ENCODE measurements around the gene SHD.
"Not testable (repeated sequence)": the region's sequence is repeated elsewhere in the genome, so short reads cannot be mapped to it uniquely, and the experiment has no call there.

The SHD gene

GRCh38 chr19:4322942-4323665, 44.0 kb downstream of the SHD start:
- Histone ChIP-seq H3K9ac (ENCODE audit: low read depth, low read length) (no peak overlapping the region), H3K27me3 (ENCODE audit: control insufficient read depth, insufficient read depth, low read length) (peaks cover 6% of the 10 kb centered on the region), H3K36me3 (ENCODE audit: insufficient read depth, low read length) (no peaks in the 10 kb centered on the region), H3K4me3 (ENCODE audit: low read length) (no peak overlapping the region), H3K4me1 (ENCODE audit: control insufficient read depth, insufficient read depth, low read length) (peaks cover 11% of the 10 kb centered on the region), H3K9me3 (replicated peaks; ENCODE audit: low read length) (no peaks in the 10 kb centered on the region), H3K4me2 (ENCODE audit: low read length) (no peak overlapping the region)

- H3K27me3 ChIP-seq (ENCODE audit: control insufficient read depth, insufficient read depth, low read length): peaks cover 6% of the 10 kb centered on the region
- no peak overlapping the region for H3K9ac ChIP-seq (ENCODE audit: low read depth, low read length)
- H3K36me3 ChIP-seq (ENCODE audit: insufficient read depth, low read length): no peaks in the 10 kb centered on the region
- peaks cover 13% of the 10 kb centered on the region for H3K4me1 ChIP-seq (ENCODE audit: control insufficient read depth, insufficient read depth, low read length)
- no peak overlapping the region for H3K4me3 ChIP-seq (ENCODE audit: low read length)
- no peak overlapping the region for H3K4me2 ChIP-seq (ENCODE audit: low read length)
- no peaks in the 10 kb centered on the region for H3K9me3 ChIP-seq (replicated peaks; ENCODE audit: low read length)
Observed at GRCh38 chr19:4323692-4324091, 44.6 kb downstream of the SHD start.

- Histone ChIP-seq H3K27me3 (ENCODE audit: control insufficient read depth, insufficient read depth, low read length) (peaks cover 6% of the 10 kb centered on the region), H3K4me2 (ENCODE audit: low read length) (no peak overlapping the region), H3K36me3 (ENCODE audit: insufficient read depth, low read length) (no peaks in the 10 kb centered on the region), H3K4me3 (ENCODE audit: low read length) (no peak overlapping the region), H3K9ac (ENCODE audit: low read depth, low read length) (no peak overlapping the region), H3K9me3 (replicated peaks; ENCODE audit: low read length) (no peaks in the 10 kb centered on the region), H3K4me1 (ENCODE audit: control insufficient read depth, insufficient read depth, low read length) (peaks cover 15% of the 10 kb centered on the region)
Observed at GRCh38 chr19:4324228-4324627, 45.2 kb downstream of the SHD start.

GRCh38 chr19:4326215-4326836, 47.3 kb downstream of the SHD start:
- Histone ChIP-seq H3K9me3 (replicated peaks; ENCODE audit: low read length) (no peaks in the 10 kb centered on the region), H3K9ac (ENCODE audit: low read depth, low read length) (no peak overlapping the region), H3K4me1 (ENCODE audit: control insufficient read depth, insufficient read depth, low read length) (peaks cover 15% of the 10 kb centered on the region), H3K36me3 (ENCODE audit: insufficient read depth, low read length) (no peaks in the 10 kb centered on the region), H3K4me2 (ENCODE audit: low read length) (no peak overlapping the region), H3K4me3 (ENCODE audit: low read length) (no peak overlapping the region), H3K27me3 (ENCODE audit: control insufficient read depth, insufficient read depth, low read length) (peaks cover 6% of the 10 kb centered on the region)

GRCh38 chr19:4326837-4327251, 47.8 kb downstream of the SHD start:
- peaks cover 15% of the 10 kb centered on the region for H3K4me1 ChIP-seq (ENCODE audit: control insufficient read depth, insufficient read depth, low read length)
- H3K4me3 ChIP-seq (ENCODE audit: low read length): no peak overlapping the region
- no peaks in the 10 kb centered on the region for H3K36me3 ChIP-seq (ENCODE audit: insufficient read depth, low read length)
- no peaks in the 10 kb centered on the region for H3K9me3 ChIP-seq (replicated peaks; ENCODE audit: low read length)
- peak overlapping the region; percentile 65 for H3K4me2 ChIP-seq (ENCODE audit: low read length)
- H3K27me3 ChIP-seq (ENCODE audit: control insufficient read depth, insufficient read depth, low read length): peaks cover 6% of the 10 kb centered on the region
- H3K9ac ChIP-seq (ENCODE audit: low read depth, low read length): no peak overlapping the region

DNA sequence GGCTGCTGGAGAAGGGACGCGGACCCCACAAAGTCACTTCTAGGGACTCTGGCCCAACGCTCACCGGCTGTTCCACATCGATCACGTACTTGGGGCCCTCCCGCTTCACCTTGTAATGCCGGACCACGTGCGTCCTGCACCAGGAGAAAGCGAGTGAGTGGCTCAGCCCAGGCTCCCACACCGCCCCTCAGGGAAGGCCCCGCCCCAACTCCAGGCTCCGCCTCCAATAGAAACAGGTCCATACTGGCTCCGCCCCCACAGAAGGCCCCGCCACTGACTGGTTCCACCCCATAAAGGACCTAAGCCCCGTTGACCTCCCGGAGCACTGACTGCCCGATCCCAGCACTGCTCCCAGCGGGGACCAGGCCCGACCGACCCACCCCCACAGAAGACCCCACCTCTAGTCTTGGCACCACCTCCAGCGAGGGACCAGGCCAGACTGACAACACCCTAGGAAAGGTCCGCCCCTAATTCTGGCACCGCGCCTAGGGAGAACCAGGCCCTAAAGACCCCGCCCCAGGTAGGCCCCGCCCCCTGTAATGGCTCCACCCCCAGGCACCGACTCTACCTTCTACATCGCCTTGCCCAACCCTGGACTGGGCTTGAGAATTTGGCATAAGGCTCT, 48.3 kb downstream of the SHD start:
- no peaks in the 10 kb centered on the region for H3K36me3 ChIP-seq (ENCODE audit: insufficient read depth, low read length)
- H3K27me3 ChIP-seq (ENCODE audit: control insufficient read depth, insufficient read depth, low read length): peaks cover 6% of the 10 kb centered on the region
- H3K9me3 ChIP-seq (replicated peaks; ENCODE audit: low read length): no peaks in the 10 kb centered on the region
- peak overlapping the region; percentile 39 for H3K4me3 ChIP-seq (ENCODE audit: low read length)
- H3K9ac ChIP-seq (ENCODE audit: low read depth, low read length): no peak overlapping the region
- peaks cover 15% of the 10 kb centered on the region for H3K4me1 ChIP-seq (ENCODE audit: control insufficient read depth, insufficient read depth, low read length)
- peak overlapping the region; percentile 65 for H3K4me2 ChIP-seq (ENCODE audit: low read length)

GRCh38 chr19:4327877-4328242, 48.8 kb downstream of the SHD start:
- H3K9me3 ChIP-seq (replicated peaks; ENCODE audit: low read length): no peaks in the 10 kb centered on the region
- H3K27me3 ChIP-seq (ENCODE audit: control insufficient read depth, insufficient read depth, low read length): peaks cover 6% of the 10 kb centered on the region
- no peaks in the 10 kb centered on the region for H3K36me3 ChIP-seq (ENCODE audit: insufficient read depth, low read length)
- peaks cover 15% of the 10 kb centered on the region for H3K4me1 ChIP-seq (ENCODE audit: control insufficient read depth, insufficient read depth, low read length)
- no peak overlapping the region for H3K4me2 ChIP-seq (ENCODE audit: low read length)
- no peak overlapping the region for H3K9ac ChIP-seq (ENCODE audit: low read depth, low read length)
- peak overlapping the region; percentile 39 for H3K4me3 ChIP-seq (ENCODE audit: low read length)

DNA sequence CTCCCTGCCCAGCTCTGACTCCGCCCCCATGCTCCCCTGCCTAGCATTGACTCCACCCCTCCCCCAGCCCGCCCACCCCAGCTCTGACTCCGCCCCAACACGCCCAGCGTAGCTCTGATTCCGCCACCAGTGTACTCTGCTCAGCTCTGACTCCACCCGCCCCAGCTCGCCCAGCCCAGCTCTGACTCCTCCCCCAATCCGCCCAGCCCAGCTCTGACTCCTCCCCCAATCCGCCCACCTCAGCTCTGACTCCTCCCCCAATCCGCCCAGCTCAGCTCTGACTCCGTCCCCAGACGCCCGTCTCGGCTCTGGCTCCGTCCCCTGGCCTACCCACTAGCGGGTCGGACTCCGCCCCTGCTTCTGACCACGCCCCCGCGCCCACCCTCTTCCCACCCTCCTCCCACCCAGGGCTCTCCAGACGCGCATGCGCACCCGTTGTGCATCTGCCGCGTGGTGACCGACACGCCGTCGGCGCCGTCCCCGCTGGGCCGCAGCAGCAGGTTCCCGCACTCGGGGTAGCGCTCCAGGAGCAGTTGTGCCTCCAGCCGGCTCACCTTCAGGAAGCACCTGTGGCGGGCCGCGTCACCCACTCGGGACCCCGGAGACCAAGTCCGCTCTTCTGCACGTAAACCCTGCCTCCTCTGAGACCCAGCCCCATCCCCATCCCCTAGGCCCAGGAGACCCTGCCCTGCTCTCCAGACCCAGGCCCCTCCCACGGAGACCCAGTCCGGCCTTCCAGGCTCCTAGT, 49.4 kb downstream of the SHD start:
- Histone ChIP-seq H3K4me3 (ENCODE audit: low read length) (peak overlapping the region; percentile 71), H3K36me3 (ENCODE audit: insufficient read depth, low read length) (no peaks in the 10 kb centered on the region), H3K4me1 (ENCODE audit: control insufficient read depth, insufficient read depth, low read length) (peaks cover 15% of the 10 kb centered on the region), H3K27me3 (ENCODE audit: control insufficient read depth, insufficient read depth, low read length) (peaks cover 6% of the 10 kb centered on the region), H3K4me2 (ENCODE audit: low read length) (peak overlapping the region; percentile 78), H3K9me3 (replicated peaks; ENCODE audit: low read length) (no peaks in the 10 kb centered on the region), H3K9ac (ENCODE audit: low read depth, low read length) (peak overlapping the region; percentile 59)

GRCh38 chr19:4328991-4329681, 50.1 kb downstream of the SHD start:
- Histone ChIP-seq H3K4me3 (ENCODE audit: low read length) (peak overlapping the region; percentile 71), H3K4me2 (ENCODE audit: low read length) (peak overlapping the region; percentile 78), H3K4me1 (ENCODE audit: control insufficient read depth, insufficient read depth, low read length) (peaks cover 15% of the 10 kb centered on the region), H3K9ac (ENCODE audit: low read depth, low read length) (peak overlapping the region; percentile 59)
- H3K27me3 ChIP-seq (ENCODE audit: control insufficient read depth, insufficient read depth, low read length); H3K9me3 ChIP-seq (replicated peaks; ENCODE audit: low read length); H3K36me3 ChIP-seq (ENCODE audit: insufficient read depth, low read length): not testable (repeated sequence)

DNA sequence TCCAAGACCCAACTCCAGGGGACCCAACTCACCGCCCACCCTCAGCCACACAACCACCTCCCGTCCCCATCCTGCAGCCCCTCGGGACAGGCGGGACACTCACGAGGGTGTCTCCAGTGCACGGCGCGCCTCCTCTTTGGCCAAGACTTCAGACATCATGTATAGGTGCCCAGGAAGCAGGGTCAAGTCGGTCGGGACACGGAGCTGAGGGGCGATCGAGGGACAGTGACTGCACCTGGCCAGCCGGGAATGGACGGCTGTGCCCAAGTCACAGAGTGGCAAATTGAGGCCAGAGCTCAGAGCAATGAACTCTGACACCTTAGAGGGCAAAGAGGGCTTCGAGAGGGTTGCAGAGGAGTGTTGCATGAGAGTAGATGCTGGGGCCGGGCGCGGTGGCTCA, 50.8 kb downstream of the SHD start:
- Histone ChIP-seq H3K4me1 (ENCODE audit: control insufficient read depth, insufficient read depth, low read length) (peaks cover 15% of the 10 kb centered on the region), H3K27me3 (ENCODE audit: control insufficient read depth, insufficient read depth, low read length) (peaks cover 6% of the 10 kb centered on the region), H3K9ac (ENCODE audit: low read depth, low read length) (no peak overlapping the region), H3K36me3 (ENCODE audit: insufficient read depth, low read length) (no peaks in the 10 kb centered on the region), H3K4me3 (ENCODE audit: low read length) (no peak overlapping the region), H3K4me2 (ENCODE audit: low read length) (no peak overlapping the region), H3K9me3 (replicated peaks; ENCODE audit: low read length) (no peaks in the 10 kb centered on the region)

All from skeletal muscle satellite cell (primary cell).